NOMO-1 treated with dmso at 0.1 percent for 144 hours (cell line): ENCODE results near the gene ABHD2.
A peak's percentile ranks its signal among the peaks of the same experiment; 100 is the strongest.

ENCODE experiments used
- DNase-seq: peaks from one replicate; lab custom pipeline; 2025; ENCODE audit not compliant: unreplicated experiment; lab: John Stamatoyannopoulos, UW

Gene ABHD2

GRCh38 chr15:89097313-89097712, 9.1 kb downstream of the ABHD2 start:
- DNase-seq: no peak

GRCh38 chr15:89098281-89098680, 10.0 kb downstream of the ABHD2 start:
- DNase-seq: no peak

GRCh38 chr15:89099968-89100367, 11.7 kb downstream of the ABHD2 start:
- no peak for DNase-seq

GRCh38 chr15:89101302-89102193, 13.3 kb downstream of the ABHD2 start:
- no peak for DNase-seq

- no peak for DNase-seq
Observed at GRCh38 chr15:89103481-89104171, 15.4 kb downstream of the ABHD2 start.

GRCh38 chr15:89104172-89104564, 15.9 kb downstream of the ABHD2 start:
- DNase-seq: no peak

- no peak for DNase-seq
Observed at GRCh38 chr15:89105147-89105546, 16.9 kb downstream of the ABHD2 start.

GRCh38 chr15:89106200-89106599, 17.9 kb downstream of the ABHD2 start:
- DNase-seq: no peak

GRCh38 chr15:89107984-89108383, 19.7 kb downstream of the ABHD2 start:
- peak; percentile 50 for DNase-seq

- no peak for DNase-seq
Observed at GRCh38 chr15:89108835-89109234, 20.6 kb downstream of the ABHD2 start.

- no peak for DNase-seq
Observed at GRCh38 chr15:89109238-89109637, 21.0 kb downstream of the ABHD2 start.

GRCh38 chr15:89110060-89110459, 21.8 kb downstream of the ABHD2 start:
- DNase-seq: no peak

- no peak for DNase-seq
Observed at GRCh38 chr15:89111352-89111751, 23.1 kb downstream of the ABHD2 start.

GRCh38 chr15:89111961-89112340, 23.7 kb downstream of the ABHD2 start:
- DNase-seq: no peak

- no peak for DNase-seq
Observed at GRCh38 chr15:89112341-89112971, 24.2 kb downstream of the ABHD2 start.

- DNase-seq: no peak
Observed at GRCh38 chr15:89113296-89114024, 25.2 kb downstream of the ABHD2 start.

- no peak for DNase-seq
Observed at GRCh38 chr15:89114990-89115389, 26.7 kb downstream of the ABHD2 start.

- no peak for DNase-seq
Observed at GRCh38 chr15:89115547-89115946, 27.3 kb downstream of the ABHD2 start.

- DNase-seq: no peak
Observed at GRCh38 chr15:89116404-89116803, 28.1 kb downstream of the ABHD2 start.

GRCh38 chr15:89117790-89118189, 29.5 kb downstream of the ABHD2 start:
- DNase-seq: no peak

- DNase-seq: no peak
Observed at GRCh38 chr15:89118481-89118989, 30.3 kb downstream of the ABHD2 start.
